Activated T-cell treated with anti-CD3 and anti-CD28 coated beads, Interleukin-2, amount 50 U/mL, for 4 hours (primary cell): ENCODE data around the gene PLCL2. TPM values are rescaled to one million over a fixed set of nuclear protein-coding genes. Genes with fewer than 3 reads are reported as not detected.

Source experiments
- ATAC-seq, 2 donors: fragments of 200-7000 bp; cut with Tn5 transposase; one replicate each; pipeline ENCODE4 v1.10.0; 2021
- DNase-seq: peaks from one replicate; pipeline ENCODE4 v3.0.0-alpha.2; 2020
- H3K27me3 Mint-ChIP-seq: one replicate; pipeline ENCODE4 v1.8.0; 2021; ENCODE audit warnings: low read depth, mixed read lengths
- H3K36me3 Mint-ChIP-seq: one replicate; pipeline ENCODE4 v1.8.0; 2022; ENCODE audit warnings: mixed read lengths; ENCODE audit not compliant: insufficient read depth
- H3K4me1 Mint-ChIP-seq: one replicate; pipeline ENCODE4 v1.8.0; 2021; ENCODE audit warnings: low read depth, mixed read lengths
- H3K4me3 Mint-ChIP-seq: one replicate; pipeline ENCODE4 v1.8.0; 2021; ENCODE audit warnings: mild to moderate bottlenecking, moderate library complexity, mixed read lengths
- H3K9me3 Mint-ChIP-seq: one replicate; pipeline ENCODE4 v1.8.0; 2021; ENCODE audit warnings: mixed read lengths
- total RNA-seq, 3 donors: library from RNA; stranded (reverse); gene quantifications; one replicate each; pipeline ENCODE4 v1.2.1, GENCODE V29; 2021

PLCL2 gene
- total RNA-seq, 3 donors from 2014 or later: 12.6 to 14.2 (median 12.7) TPM

- peaks cover 64% of the 10 kb centered on the region for H3K4me1 Mint-ChIP-seq
Measured at GRCh38 chr3:16848007-16848406, 36.7 kb upstream of the PLCL2 start.

GRCh38 chr3:16849229-16849628, 35.5 kb upstream of the PLCL2 start:
- Mint-ChIP-seq H3K9me3 (no peaks in the 10 kb centered on the region), H3K4me3 (peak overlapping the region; percentile 77), H3K36me3 (no peaks in the 10 kb centered on the region), H3K4me1 (peaks cover 51% of the 10 kb centered on the region), H3K27me3 (no peaks in the 10 kb centered on the region)
- ATAC-seq: peak; percentile 71 to 76
- DNase-seq: peak; percentile 63

More at GRCh38 chr3:16848007-16848406, 36.7 kb upstream of the PLCL2 start:
- no peaks in the 10 kb centered on the region for H3K9me3 Mint-ChIP-seq
- H3K36me3 Mint-ChIP-seq: no peaks in the 10 kb centered on the region
- ATAC-seq (peak; percentile 62 to 67), DNase-seq (no peak)
- no peak overlapping the region for H3K4me3 Mint-ChIP-seq
- no peaks in the 10 kb centered on the region for H3K27me3 Mint-ChIP-seq

DNA sequence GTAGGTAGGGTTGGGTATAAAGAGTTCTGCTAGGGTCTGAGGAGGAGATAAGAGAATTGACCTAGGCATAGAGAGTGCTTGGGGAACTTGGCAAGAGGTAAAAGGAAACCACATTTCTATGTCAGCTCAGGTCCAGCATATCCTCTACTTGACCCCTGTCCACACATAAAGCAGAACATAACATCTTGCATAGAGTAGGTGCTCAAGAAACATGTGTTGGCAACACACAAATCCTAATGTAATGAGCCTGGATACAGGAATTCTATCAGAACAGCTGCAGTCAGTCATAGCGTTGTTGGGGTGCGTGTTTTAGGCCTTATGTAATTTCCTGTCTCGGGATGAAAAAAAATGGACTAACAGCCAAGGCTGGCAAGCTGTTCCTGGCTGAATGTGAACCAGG, 35.0 kb upstream of the PLCL2 start:
- no peak for DNase-seq
- Mint-ChIP-seq H3K4me1 (peaks cover 47% of the 10 kb centered on the region), H3K4me3 (peak overlapping the region; percentile 77), H3K27me3 (no peaks in the 10 kb centered on the region), H3K9me3 (no peaks in the 10 kb centered on the region), H3K36me3 (no peaks in the 10 kb centered on the region)
- peak in 1 of 2 donors; percentile 19 for ATAC-seq

DNA sequence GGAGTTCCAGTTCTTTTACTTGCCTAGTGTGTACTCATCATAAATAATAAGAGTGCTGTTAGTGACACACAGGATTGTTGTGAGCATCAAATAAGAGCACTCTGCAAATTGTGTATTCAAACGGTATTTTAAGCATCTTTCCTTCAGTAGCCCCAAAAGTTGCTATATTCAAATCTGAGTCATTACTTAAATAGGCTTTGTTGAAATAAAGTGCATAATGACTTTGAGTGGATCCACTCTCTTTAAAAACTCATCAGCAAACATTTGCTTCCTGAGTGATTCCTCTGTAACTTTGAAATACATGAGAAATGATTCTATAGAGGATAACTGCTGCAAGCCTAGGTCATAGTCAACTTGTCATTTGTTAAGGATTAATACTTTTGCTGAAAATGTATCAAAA, 29.3 kb upstream of the PLCL2 start:
- no peak overlapping the region for H3K4me3 Mint-ChIP-seq
- ATAC-seq (no peak), DNase-seq (no peak)
- H3K4me1 Mint-ChIP-seq: peaks cover 6% of the 10 kb centered on the region
- no peaks in the 10 kb centered on the region for H3K9me3 Mint-ChIP-seq
- H3K27me3 Mint-ChIP-seq: no peaks in the 10 kb centered on the region
- no peaks in the 10 kb centered on the region for H3K36me3 Mint-ChIP-seq

DNA sequence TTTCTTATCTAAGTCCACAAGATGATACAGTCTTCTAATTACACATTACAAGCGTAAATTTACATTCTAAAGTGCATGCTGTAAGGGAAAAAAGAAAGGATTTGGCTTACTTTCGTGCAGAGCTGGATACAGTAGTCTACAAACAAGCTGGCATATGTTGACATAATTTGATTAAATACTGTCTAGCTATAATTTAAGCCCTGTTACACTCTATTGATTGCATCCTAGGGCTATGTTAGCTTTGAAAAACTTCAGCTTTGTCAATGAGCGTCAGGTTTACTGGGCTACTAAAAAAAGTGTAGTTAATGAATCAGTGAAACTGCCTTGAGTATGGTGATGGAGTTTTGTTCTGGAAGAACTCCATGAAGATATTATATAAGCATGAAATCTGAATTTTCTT, 24.5 kb upstream of the PLCL2 start:
- ATAC-seq: no peak
- Mint-ChIP-seq H3K27me3 (no peaks in the 10 kb centered on the region), H3K9me3 (no peaks in the 10 kb centered on the region), H3K4me3 (no peak overlapping the region), H3K36me3 (no peaks in the 10 kb centered on the region), H3K4me1 (peaks cover 5% of the 10 kb centered on the region)
- DNase-seq: no peak

DNA sequence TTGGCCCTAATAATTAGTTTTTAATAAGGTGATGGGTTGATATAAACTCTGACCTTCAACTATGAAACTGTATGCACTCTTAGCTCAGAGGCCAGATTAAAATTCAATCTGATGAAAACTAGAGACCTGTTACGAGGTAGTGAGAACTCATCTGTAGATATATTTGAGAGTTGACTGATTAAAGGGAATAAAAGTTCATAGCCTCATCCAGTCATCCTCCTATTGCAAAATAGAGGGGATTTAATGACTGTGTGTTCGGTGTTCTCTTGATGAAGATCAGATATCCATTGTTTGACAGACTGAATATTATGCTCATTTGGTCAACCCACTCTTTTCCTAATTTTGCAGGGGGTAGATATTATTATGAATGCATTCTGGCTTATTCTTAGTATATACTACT, 23.3 kb upstream of the PLCL2 start:
- no peak overlapping the region for H3K4me3 Mint-ChIP-seq
- H3K36me3 Mint-ChIP-seq: no peaks in the 10 kb centered on the region
- ATAC-seq: no peak
- no peak for DNase-seq
- H3K27me3 Mint-ChIP-seq: no peaks in the 10 kb centered on the region
- no peaks in the 10 kb centered on the region for H3K9me3 Mint-ChIP-seq
- H3K4me1 Mint-ChIP-seq: peaks cover 9% of the 10 kb centered on the region

DNA sequence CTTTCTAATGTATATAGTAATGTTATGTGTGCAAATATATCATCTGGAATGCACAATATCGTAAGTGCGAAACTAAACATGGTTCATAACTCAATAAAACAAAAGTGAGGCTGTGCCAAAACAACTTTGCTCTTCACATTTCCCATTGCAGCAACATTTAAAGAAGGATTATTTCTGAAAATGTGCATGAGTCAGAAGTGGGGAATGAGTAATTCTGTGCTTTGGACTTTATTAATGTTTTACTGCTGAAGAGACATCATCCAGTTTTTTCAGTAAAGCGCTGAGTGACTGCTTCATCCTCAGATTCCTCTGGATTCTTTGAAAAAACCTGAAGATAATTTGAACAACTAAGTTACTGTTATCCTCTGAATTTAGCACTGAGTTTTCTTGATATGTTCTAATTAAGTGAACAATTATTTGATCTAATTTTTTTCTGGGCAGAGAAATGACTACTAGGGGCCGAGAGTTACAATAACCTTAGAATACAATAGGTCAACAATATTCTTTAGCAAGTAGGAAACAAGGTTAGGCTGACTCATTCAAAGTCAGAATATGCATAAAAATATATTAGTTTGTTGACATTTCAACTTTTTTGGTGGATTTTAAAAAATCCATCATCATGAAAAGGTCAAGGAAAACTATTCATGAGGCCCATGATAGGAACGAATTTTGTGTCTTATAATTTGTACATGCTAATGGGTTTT, 20.0 kb upstream of the PLCL2 start:
- Mint-ChIP-seq H3K36me3 (no peaks in the 10 kb centered on the region), H3K4me1 (peaks cover 13% of the 10 kb centered on the region), H3K9me3 (no peaks in the 10 kb centered on the region), H3K27me3 (peaks cover 3% of the 10 kb centered on the region), H3K4me3 (no peak overlapping the region)
- DNase-seq (no peak), ATAC-seq (no peak)

DNA sequence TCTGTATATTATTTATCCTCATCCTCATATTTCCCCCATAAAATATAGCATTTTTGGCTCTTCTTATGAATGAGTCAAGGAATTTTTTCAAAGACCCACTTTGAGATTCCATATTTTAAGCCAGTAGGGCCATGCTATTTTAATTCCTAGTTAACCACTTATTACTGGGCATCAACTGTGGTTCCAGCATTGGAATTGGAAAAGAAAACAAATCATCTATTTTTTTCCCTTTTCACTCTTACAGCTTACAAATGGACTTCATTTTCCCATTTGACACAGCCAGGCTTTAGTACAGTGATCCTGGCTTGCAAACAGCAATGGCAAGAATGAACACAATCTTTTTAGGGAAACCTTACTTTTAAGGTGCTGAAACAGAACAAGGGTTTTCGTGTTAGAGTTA, 19.4 kb upstream of the PLCL2 start:
- ATAC-seq: no peak
- Mint-ChIP-seq H3K27me3 (peaks cover 3% of the 10 kb centered on the region), H3K4me3 (no peak overlapping the region), H3K4me1 (peaks cover 13% of the 10 kb centered on the region), H3K36me3 (no peaks in the 10 kb centered on the region), H3K9me3 (no peaks in the 10 kb centered on the region)
- no peak for DNase-seq

DNA sequence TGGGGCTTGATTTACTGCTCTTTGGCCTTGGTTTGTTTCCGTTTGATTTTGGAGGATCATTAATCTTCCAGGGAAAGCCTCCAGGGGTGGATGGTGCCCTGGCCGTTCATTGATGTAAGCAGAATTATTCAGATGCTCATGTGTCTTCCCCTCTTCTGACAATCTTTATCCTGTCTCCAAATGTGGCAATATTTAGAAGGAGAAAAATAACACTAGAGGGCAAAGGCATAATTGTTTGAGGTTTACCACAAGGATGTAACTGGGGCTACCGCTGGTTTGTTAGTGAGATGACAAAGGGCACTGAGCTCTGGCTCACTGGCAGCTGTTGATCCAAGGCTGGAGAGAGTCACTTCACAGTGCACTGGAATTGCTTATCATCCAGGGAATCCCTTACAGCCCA, 18.2 kb upstream of the PLCL2 start:
- Mint-ChIP-seq H3K27me3 (peaks cover 3% of the 10 kb centered on the region), H3K36me3 (no peaks in the 10 kb centered on the region), H3K4me1 (peaks cover 13% of the 10 kb centered on the region), H3K4me3 (no peak overlapping the region), H3K9me3 (no peaks in the 10 kb centered on the region)
- ATAC-seq (no peak), DNase-seq (no peak)

DNA sequence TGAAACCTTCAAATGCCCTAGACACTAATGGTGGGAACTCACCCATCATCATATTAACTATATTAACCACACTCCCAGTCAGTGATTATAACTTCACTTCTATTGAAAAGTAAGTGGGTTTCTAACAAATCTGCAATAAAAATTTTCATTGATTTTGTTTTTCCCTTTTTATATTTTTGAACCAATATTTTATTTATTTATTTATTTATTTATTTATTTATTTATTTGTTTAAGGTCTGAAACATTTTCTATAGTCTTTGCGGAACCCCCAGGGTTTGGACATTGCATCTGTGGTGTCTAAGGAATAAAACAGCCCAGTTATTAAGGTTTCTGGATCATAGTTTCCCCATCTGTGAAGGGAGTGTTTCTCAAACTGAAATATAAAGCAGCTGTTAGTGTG, 16.2 kb upstream of the PLCL2 start:
- Mint-ChIP-seq H3K4me3 (no peak overlapping the region), H3K27me3 (peaks cover 3% of the 10 kb centered on the region), H3K9me3 (no peaks in the 10 kb centered on the region), H3K4me1 (peaks cover 13% of the 10 kb centered on the region), H3K36me3 (no peaks in the 10 kb centered on the region)
- DNase-seq (no peak), ATAC-seq (no peak)

GRCh38 chr3:16869261-16870005, 15.3 kb upstream of the PLCL2 start:
- DNase-seq: no peak
- H3K36me3 Mint-ChIP-seq: no peaks in the 10 kb centered on the region
- H3K9me3 Mint-ChIP-seq: no peaks in the 10 kb centered on the region
- H3K4me1 Mint-ChIP-seq: peaks cover 13% of the 10 kb centered on the region
- no peak overlapping the region for H3K4me3 Mint-ChIP-seq
- peaks cover 3% of the 10 kb centered on the region for H3K27me3 Mint-ChIP-seq
- ATAC-seq: no peak

GRCh38 chr3:16871915-16872842, 12.6 kb upstream of the PLCL2 start:
- Mint-ChIP-seq H3K27me3 (peaks cover 3% of the 10 kb centered on the region), H3K36me3 (no peaks in the 10 kb centered on the region), H3K4me3 (no peak overlapping the region), H3K9me3 (no peaks in the 10 kb centered on the region), H3K4me1 (peaks cover 2% of the 10 kb centered on the region)
- ATAC-seq: peak in 1 of 2 donors; percentile 65
- DNase-seq: no peak

DNA sequence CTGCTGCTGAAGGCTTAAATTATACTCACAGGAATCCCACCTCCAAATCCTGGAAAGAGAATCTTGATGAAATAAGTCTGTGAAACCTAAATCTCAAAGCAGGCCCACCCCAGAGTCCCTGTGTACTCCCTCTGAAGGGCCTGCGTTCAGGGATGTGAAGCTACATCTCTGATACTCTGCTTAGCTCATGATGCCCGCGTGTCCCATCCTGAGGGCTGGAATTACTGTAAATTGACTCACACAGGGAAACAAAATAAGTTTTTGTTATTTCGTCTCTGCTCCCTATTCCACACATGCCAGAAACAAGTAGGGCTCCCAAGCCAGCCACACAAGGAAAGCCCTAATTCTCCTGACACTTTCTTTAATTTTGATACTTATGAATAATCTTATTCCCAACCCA, 10.9 kb upstream of the PLCL2 start:
- H3K36me3 Mint-ChIP-seq: no peaks in the 10 kb centered on the region
- no peaks in the 10 kb centered on the region for H3K9me3 Mint-ChIP-seq
- DNase-seq (no peak), ATAC-seq (no peak)
- no peaks in the 10 kb centered on the region for H3K4me1 Mint-ChIP-seq
- H3K4me3 Mint-ChIP-seq: no peak overlapping the region
- peaks cover under 1% of the 10 kb centered on the region for H3K27me3 Mint-ChIP-seq

DNA sequence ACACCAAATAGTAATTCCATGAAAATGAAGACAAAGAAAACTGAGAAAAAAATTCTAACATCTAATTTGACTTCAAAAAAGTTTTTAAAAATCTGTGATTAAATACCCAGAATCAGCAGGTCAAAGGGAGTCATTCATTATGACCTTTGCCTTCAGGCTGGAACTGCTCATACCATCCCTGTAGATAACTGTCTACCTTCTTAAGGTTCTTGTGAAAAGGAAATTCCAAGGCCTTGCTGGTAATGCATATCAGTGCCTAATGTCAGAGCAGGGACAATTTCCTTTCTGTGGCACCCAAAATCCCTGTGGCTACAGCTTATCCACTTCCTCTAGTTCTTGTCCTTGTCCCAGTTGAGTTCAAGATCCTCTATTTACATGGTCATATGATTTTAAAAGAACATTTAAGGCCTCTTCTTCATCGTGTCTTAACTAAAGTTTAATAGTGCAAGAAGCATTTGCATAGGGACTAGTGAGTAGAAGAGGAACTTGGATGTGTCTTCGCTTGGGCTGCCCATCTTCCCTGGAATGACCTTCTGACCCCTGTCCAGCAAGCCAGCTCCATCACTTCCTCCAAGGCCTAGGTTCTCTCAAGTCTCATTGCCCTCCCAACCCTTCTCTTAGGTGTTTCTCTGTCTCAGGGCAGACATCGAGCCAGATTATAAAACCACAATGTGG, 8.7 kb upstream of the PLCL2 start:
- Mint-ChIP-seq H3K9me3 (no peaks in the 10 kb centered on the region), H3K4me1 (no peaks in the 10 kb centered on the region), H3K4me3 (no peak overlapping the region), H3K36me3 (no peaks in the 10 kb centered on the region), H3K27me3 (no peaks in the 10 kb centered on the region)
- ATAC-seq (no peak), DNase-seq (no peak)
